Fibroblast of lung (primary cell): ENCODE results near the gene APBB2.

Experiments used
- CTCF ChIP-seq, 2 donors: IDR thresholded peaks in 1 of 2; conservative IDR thresholded peaks in 1 of 2; 1 replicate in 1 of 2; 2 replicates in 1 of 2; pipeline ENCODE4 v1.5.1; 2011 to 2012; ENCODE audit warnings: low read length in 2 of 2, control low read depth in 1 of 2, inconsistent platforms in 1 of 2, low read depth in 1 of 2, mild to moderate bottlenecking in 1 of 2
- EZH2 ChIP-seq: IDR thresholded peaks from 2 replicates; pipeline ENCODE4 v1.5.1; 2012; ENCODE audit warnings: low read length, control low read depth, mild to moderate bottlenecking; ENCODE audit errors: missing control alignments

- no peak for TF ChIP-seq CTCF (conservative IDR thresholded peaks at IDR 0.05 in 1 of 2, IDR thresholded peaks at IDR 0.05 in 1 of 2; ENCODE audit: low read depth in 1 of 2, low read length in 2 of 2)
- no peak for TF ChIP-seq EZH2
These were observed 409.7 kb downstream of the APBB2 start for GRCh38 chr4:40804598-40804997.
